Fibroblast of the aortic adventitia (primary cell): ENCODE data around the gene FSCN2. TPM values are rescaled to one million over a fixed set of nuclear protein-coding genes. Genes with fewer than 3 reads are reported as not detected.

Source experiments
- DNase-seq: peaks from one replicate; pipeline ENCODE4 v3.0.0-alpha.2; 2010; ENCODE audit warnings: low read depth
- H3K4me3 ChIP-seq: 2 replicates; pipeline ENCODE4 v1.5.1; 2011; ENCODE audit warnings: low read depth, mild to moderate bottlenecking, control low read depth, low read length, moderate library complexity
- CTCF ChIP-seq: IDR thresholded peaks from 2 replicates; pipeline ENCODE4 v1.5.1; 2011; ENCODE audit warnings: mild to moderate bottlenecking, low read length, control low read depth, inconsistent platforms; ENCODE audit not compliant: insufficient read depth
- total RNA-seq: library from RNA; depleted of rRNA; stranded (reverse); fragments of >200 nt; gene quantifications from 2 replicates; pipeline ENCODE4 v1.2.3, GENCODE V29; 2012; ENCODE audit warnings: low replicate concordance

Gene FSCN2
- total RNA-seq, 1 donor: 1.3 TPM

- TF ChIP-seq CTCF: peak; percentile 19
- peak overlapping the region; percentile 92 for H3K4me3 ChIP-seq
- peak; percentile 77 for DNase-seq
Measured at GRCh38 chr17:81553018-81553615, 24.9 kb downstream of the FSCN2 start.

GRCh38 chr17:81553616-81554181, 25.5 kb downstream of the FSCN2 start:
- peak; percentile 94 for DNase-seq
- TF ChIP-seq CTCF: no peak
- H3K4me3 ChIP-seq: peak overlapping the region; percentile 92

- no peak for TF ChIP-seq CTCF
- no peak overlapping the region for H3K4me3 ChIP-seq
- DNase-seq: no peak
Measured at GRCh38 chr17:81556175-81556691, 28.1 kb downstream of the FSCN2 start.

GRCh38 chr17:81556863-81557262, 28.7 kb downstream of the FSCN2 start:
- TF ChIP-seq CTCF: no peak
- DNase-seq: no peak
- H3K4me3 ChIP-seq: no peak overlapping the region

- no peak overlapping the region for H3K4me3 ChIP-seq
- no peak for TF ChIP-seq CTCF
- no peak for DNase-seq
Measured at GRCh38 chr17:81557276-81558114, 29.3 kb downstream of the FSCN2 start.

GRCh38 chr17:81558115-81558468, 29.9 kb downstream of the FSCN2 start:
- no peak for DNase-seq
- H3K4me3 ChIP-seq: no peak overlapping the region
- TF ChIP-seq CTCF: no peak
